GM12874 (cell line): ENCODE results near the gene ADGRL3.

Source experiments
- TF ChIP-seq, protein P1 (sequence below): IDR thresholded peaks from 2 replicates; pipeline ENCODE4 v1.5.1; 2011; ENCODE audit warnings: low read depth, mild to moderate bottlenecking, control low read depth, low read length, moderate library complexity; ENCODE audit not compliant: insufficient read depth

Gene ADGRL3

GRCh38 chr4:61921920-61922319, 721.8 kb downstream of the ADGRL3 start:
- TF ChIP-seq, protein P1, sequence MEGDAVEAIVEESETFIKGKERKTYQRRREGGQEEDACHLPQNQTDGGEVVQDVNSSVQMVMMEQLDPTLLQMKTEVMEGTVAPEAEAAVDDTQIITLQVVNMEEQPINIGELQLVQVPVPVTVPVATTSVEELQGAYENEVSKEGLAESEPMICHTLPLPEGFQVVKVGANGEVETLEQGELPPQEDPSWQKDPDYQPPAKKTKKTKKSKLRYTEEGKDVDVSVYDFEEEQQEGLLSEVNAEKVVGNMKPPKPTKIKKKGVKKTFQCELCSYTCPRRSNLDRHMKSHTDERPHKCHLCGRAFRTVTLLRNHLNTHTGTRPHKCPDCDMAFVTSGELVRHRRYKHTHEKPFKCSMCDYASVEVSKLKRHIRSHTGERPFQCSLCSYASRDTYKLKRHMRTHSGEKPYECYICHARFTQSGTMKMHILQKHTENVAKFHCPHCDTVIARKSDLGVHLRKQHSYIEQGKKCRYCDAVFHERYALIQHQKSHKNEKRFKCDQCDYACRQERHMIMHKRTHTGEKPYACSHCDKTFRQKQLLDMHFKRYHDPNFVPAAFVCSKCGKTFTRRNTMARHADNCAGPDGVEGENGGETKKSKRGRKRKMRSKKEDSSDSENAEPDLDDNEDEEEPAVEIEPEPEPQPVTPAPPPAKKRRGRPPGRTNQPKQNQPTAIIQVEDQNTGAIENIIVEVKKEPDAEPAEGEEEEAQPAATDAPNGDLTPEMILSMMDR: no peak

DNA sequence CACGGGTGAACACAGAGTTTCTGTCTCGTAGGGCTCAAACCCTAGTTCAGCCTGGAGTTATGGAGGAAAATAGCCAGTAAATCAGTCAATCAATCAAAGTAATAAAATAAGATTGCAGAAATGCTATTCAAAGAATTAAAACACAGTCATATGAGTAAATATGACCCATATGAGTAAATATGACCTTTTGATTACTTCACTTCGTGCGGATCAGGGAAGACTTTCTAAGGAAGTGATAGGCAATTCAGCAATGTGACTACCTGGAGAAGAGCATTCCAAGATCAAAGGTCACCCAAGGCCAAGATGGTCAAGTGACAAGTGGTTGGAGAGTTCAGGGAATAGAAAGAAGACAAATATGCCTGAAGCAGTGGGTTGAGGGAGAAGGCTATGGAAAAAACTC, 722.6 kb downstream of the ADGRL3 start:
- TF ChIP-seq, protein P1: no peak

DNA sequence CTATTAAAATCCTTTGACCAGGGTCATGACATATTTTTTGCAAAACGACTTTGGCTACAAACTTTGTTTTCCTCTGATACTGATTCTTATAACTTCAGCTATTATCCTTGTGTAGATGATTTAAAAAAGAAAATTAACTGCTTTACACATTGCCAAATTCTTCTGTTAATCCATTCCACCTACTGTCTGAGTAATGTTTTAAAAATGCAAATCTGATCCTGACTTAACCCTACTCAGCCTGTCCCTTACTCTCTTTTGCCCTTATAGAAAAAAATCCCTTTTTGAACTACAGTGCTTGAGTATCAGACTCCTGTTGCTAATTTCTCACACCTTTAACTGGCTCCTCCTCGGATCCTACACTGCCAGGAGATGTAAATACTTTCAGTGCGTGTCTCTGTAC, 723.1 kb downstream of the ADGRL3 start:
- TF ChIP-seq, protein P1: no peak

GRCh38 chr4:61924131-61924530, 724.0 kb downstream of the ADGRL3 start:
- TF ChIP-seq, protein P1: no peak

DNA sequence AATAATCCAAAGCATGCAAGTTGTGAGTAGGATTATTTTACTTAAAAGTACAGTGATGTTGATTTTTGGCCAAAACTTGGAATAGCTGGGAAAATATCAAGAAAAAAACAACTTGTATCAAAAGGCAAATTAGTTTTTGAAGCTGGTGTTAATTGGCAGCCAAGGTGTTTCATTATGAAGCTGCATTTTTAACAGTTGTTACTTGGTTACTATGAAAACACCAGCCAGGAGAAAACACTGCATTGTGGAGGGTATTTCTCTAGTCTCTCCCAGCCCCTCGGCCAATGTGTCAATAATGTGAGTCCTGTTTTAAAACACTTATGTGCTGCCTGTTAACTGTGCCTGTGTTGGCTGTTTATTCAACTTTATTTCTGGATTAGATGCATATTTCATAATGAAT, 733.4 kb downstream of the ADGRL3 start:
- TF ChIP-seq, protein P1: no peak

GRCh38 chr4:61934198-61934597, 734.1 kb downstream of the ADGRL3 start:
- TF ChIP-seq, protein P1: no peak

GRCh38 chr4:61938250-61938846, 738.2 kb downstream of the ADGRL3 start:
- TF ChIP-seq, protein P1: no peak
